HepG2 (cell line): ENCODE measurements around the gene ZFP69. TPM values are rescaled to one million over a fixed set of nuclear protein-coding genes. Genes with fewer than 3 reads are reported as not detected.

Source experiments
- ATAC-seq: fragments of 200-7000 bp; cut with Tn5 transposase; 3 replicates; pipeline ENCODE4 v1.9.1; 2020; ENCODE audit warnings: mild to moderate bottlenecking, moderate library complexity
- BruUV-seq: library from RNA; stranded (reverse); fragments of 400-500 nt; replicated peaks from 2 replicates; lab custom pipeline; 2021; lab: Mats Ljungman, UMichigan
- CTCF ChIA-PET: fragments of 300-600 bp; formaldehyde crosslinking; extraction: SDS; loops from one replicate; lab custom pipeline; 2021; ENCODE audit warnings: low total read pairs, inconsistent platforms, low intra/inter-chr PET ratio; lab: Yijun Ruan, JAX
- POLR2A ChIA-PET: fragments of 350-600 bp; sonication (Branson Sonifier 250); formaldehyde crosslinking; loops from one replicate; lab custom pipeline; 2020; ENCODE audit warnings: antibody characterized with exemption, inconsistent platforms; lab: Yijun Ruan, JAX
- DNase-seq: peaks from one replicate; pipeline ENCODE4 v3.0.0-alpha.2; 2015; ENCODE audit warnings: low spot score
- FAIRE-seq: peaks from 3 replicates; lab custom pipeline; 2011; peaks lifted over from hg19 to GRCh38; lab: Jason Lieb, UNC
- H2AFZ ChIP-seq: one replicate; pipeline ENCODE4 v1.6.1; 2011; ENCODE audit warnings: low read length, inconsistent platforms
- H3K27ac ChIP-seq: fragments of 300-600 bp; 3 replicates; pipeline ENCODE4 v1.8.0; 2011; ENCODE audit warnings: mixed run types, mild to moderate bottlenecking, mixed read lengths, low read length, inconsistent platforms; ENCODE audit not compliant: insufficient read depth; ENCODE audit errors: extremely low read length
- H3K27me3 ChIP-seq, 2 experiments: fragments of 200-600 bp in 1 of 2; 2 replicates in 1 of 2; 3 replicates in 1 of 2; pipeline versions ENCODE4 v1.6.0 to v1.8.0; 2011; ENCODE audit warnings: low read length in 2 of 2, mild to moderate bottlenecking in 2 of 2, moderate library complexity in 2 of 2, inconsistent platforms in 1 of 2; ENCODE audit not compliant: insufficient read depth in 2 of 2, control insufficient read depth in 1 of 2
- H3K36me3 ChIP-seq, 2 experiments: fragments of 200-600 bp in 1 of 2; replicated peaks in 1 of 2; 2 replicates in 1 of 2; 3 replicates in 1 of 2; pipeline versions ENCODE4 v1.5.1 to v1.8.0; 2011; ENCODE audit warnings: low read length in 2 of 2, inconsistent platforms in 1 of 2; ENCODE audit not compliant: insufficient read depth in 2 of 2, control insufficient read depth in 1 of 2
- H3K4me1 ChIP-seq: 2 replicates; pipeline ENCODE4 v1.5.1; 2012; ENCODE audit warnings: low read length, inconsistent platforms; ENCODE audit not compliant: insufficient read depth
- H3K4me2 ChIP-seq: 2 replicates; pipeline ENCODE4 v1.6.0; 2011; ENCODE audit warnings: low read depth, low read length, inconsistent platforms
- H3K4me3 ChIP-seq, 3 experiments: fragments of 200-600 bp in 1 of 3; sonication (generic), shearing (Covaris generic) in 1 of 3; replicated peaks in 1 of 3; 2 replicates each; pipeline ENCODE4 v1.5.1; 2011 to 2016; ENCODE audit warnings: low read length in 3 of 3, inconsistent platforms in 2 of 3, low read depth in 2 of 3, mild to moderate bottlenecking in 2 of 3, control low read depth in 1 of 3, mixed read lengths in 1 of 3; ENCODE audit not compliant: insufficient read depth in 1 of 3
- H3K79me2 ChIP-seq: one replicate; pipeline ENCODE4 v1.6.1; 2011; ENCODE audit warnings: low read length, inconsistent platforms; ENCODE audit not compliant: insufficient read depth
- H3K9ac ChIP-seq: 2 replicates; pipeline ENCODE4 v1.6.0; 2011; ENCODE audit warnings: mild to moderate bottlenecking, low read depth, low read length, inconsistent platforms; ENCODE audit not compliant: insufficient read depth
- H3K9me3 ChIP-seq: 2 replicates; pipeline ENCODE4 v1.5.1; 2012; ENCODE audit warnings: mild to moderate bottlenecking, low read length
- H4K20me1 ChIP-seq: 2 replicates; pipeline ENCODE4 v1.6.0; 2011; ENCODE audit warnings: inconsistent platforms, mild to moderate bottlenecking, low read length, moderate library complexity; ENCODE audit not compliant: insufficient read depth
- ATF4 ChIP-seq, 2 experiments: fragments of 450-650 bp in 1 of 2; sonication (generic) in 1 of 2; formaldehyde crosslinking; IDR thresholded peaks; 2 replicates each; pipeline versions ENCODE4 v1.5.0 to v1.8.0; 2020 to 2022; ENCODE audit warnings: mild to moderate bottlenecking in 1 of 2, missing genetic modification reagents in 1 of 2
- ATF7 ChIP-seq, 2 experiments: fragments of 450-650 bp in 1 of 2; sonication (generic) in 1 of 2; formaldehyde crosslinking in 1 of 2; IDR thresholded peaks; 2 replicates each; pipeline versions ENCODE4 v1.4.0 to v1.6.1; 2016 to 2020; ENCODE audit warnings: antibody characterized with exemption in 1 of 2, mild to moderate bottlenecking in 1 of 2, missing genetic modification reagents in 1 of 2
- FOXM1 ChIP-seq: sonication (generic); formaldehyde crosslinking; IDR thresholded peaks from 2 replicates; pipeline ENCODE4 v1.5.0; 2020; ENCODE audit warnings: missing genetic modification reagents
- HNF1B ChIP-seq: sonication (generic); formaldehyde crosslinking; IDR thresholded peaks from 2 replicates; pipeline ENCODE4 v1.5.1; 2020; ENCODE audit warnings: mild to moderate bottlenecking, moderate library complexity, missing genetic modification reagents
- MIXL1 ChIP-seq: IDR thresholded peaks from 2 replicates; pipeline ENCODE4 v1.6.1; 2016
- PRMT3 ChIP-seq: sonication (generic); formaldehyde crosslinking; IDR thresholded peaks from 2 replicates; pipeline ENCODE4 v1.8.1; 2022; ENCODE audit warnings: low read depth, mild to moderate bottlenecking, moderate library complexity, missing genetic modification reagents, borderline replicate concordance
- RFX5 ChIP-seq: IDR thresholded peaks from 2 replicates; pipeline ENCODE4 v1.6.1; 2011; ENCODE audit warnings: low read depth, low read length, improper control_type of control experiment
- SMAD1 ChIP-seq: sonication (generic); formaldehyde crosslinking; IDR thresholded peaks from 2 replicates; pipeline ENCODE4 v1.4.0; 2020; ENCODE audit warnings: missing genetic modification reagents, low read depth, mild to moderate bottlenecking, borderline replicate concordance
- TMF1 ChIP-seq: sonication (generic); formaldehyde crosslinking; IDR thresholded peaks from 2 replicates; pipeline ENCODE4 v1.8.1; 2022; ENCODE audit warnings: low read depth, missing genetic modification reagents
- ZC3H4 ChIP-seq: sonication (generic); formaldehyde crosslinking; IDR thresholded peaks from 2 replicates; pipeline ENCODE4 v1.4.0; 2020; ENCODE audit warnings: missing genetic modification reagents, borderline replicate concordance
- ZNF224 ChIP-seq: sonication (generic); formaldehyde crosslinking; IDR thresholded peaks from 2 replicates; pipeline ENCODE4 v1.5.0; 2020; ENCODE audit warnings: mild to moderate bottlenecking, missing genetic modification reagents
- ZNF496 ChIP-seq: sonication (generic); formaldehyde crosslinking; IDR thresholded peaks from 2 replicates; pipeline ENCODE4 v1.8.1; 2023; ENCODE audit warnings: mild to moderate bottlenecking, moderate library complexity, missing genetic modification reagents; ENCODE audit not compliant: insufficient replicate concordance
- ZNF616 ChIP-seq: sonication (generic); formaldehyde crosslinking; IDR thresholded peaks from 2 replicates; pipeline ENCODE4 v1.5.0; 2020; ENCODE audit warnings: low read depth, mild to moderate bottlenecking, missing genetic modification reagents
- WGBS: methylation state at CpG from one replicate; pipeline ENCODE4 v1.1.6; 2017; ENCODE audit warnings: low lambda C conversion rate; 5-methylcytosine and 5-hydroxymethylcytosine counted together
- in situ Hi-C: cut with HindIII; loops from 2 replicates; pipeline ENCODE4 v1.10.0; 2017; ENCODE audit warnings: low pct_unique_long_range_greater_than_20kb; ENCODE audit not compliant: extremely low pct_ligation_motif_present
- intact Hi-C: fragments of 100-400 bp; cut with micrococcal nuclease; formaldehyde crosslinking; loops from one replicate; pipeline ENCODE4 v1.10.0; 2022; ENCODE audit not compliant: unreplicated experiment
- polyA plus RNA-seq, 8 experiments: library from polyadenylated mRNA; depleted of rRNA in 3 of 8; stranded (reverse) in 7 of 8; unstranded in 1 of 8; fragments of >200 nt; fragmentation: Illumina TruSeq in 4 of 8; extraction: Trizol in 4 of 8; gene quantifications; 2 replicates each; pipeline versions ENCODE4 v1.2.1 to v1.2.3, GENCODE V29; 2011 to 2016; ENCODE audit warnings: low read depth in 4 of 8, missing spikeins in 1 of 8, mixed read lengths in 1 of 8; ENCODE audit not compliant: insufficient read depth in 1 of 8
- total RNA-seq, 5 experiments: library from RNA; depleted of rRNA; stranded (reverse); fragments of >200 nt; fragmentation: Illumina TruSeq; extraction: Trizol; gene quantifications; 2 replicates each; pipeline ENCODE4 v1.2.3, GENCODE V29; 2016; ENCODE audit warnings: low read depth in 1 of 5

ZFP69 gene
- total and polyA plus RNA-seq, 2 of the 13 experiments (the other 11 are each of a cell fraction or from before 2014, with no cell fraction given) = 2.6 to 5.6 TPM

GRCh38 chr1:40507973-40508372, 30.9 kb downstream of the ZFP69 start:
- Histone ChIP-seq H4K20me1 (no peaks in the 10 kb centered on the region), H3K27me3 (no peaks in the 10 kb centered on the region; a peak in 1 of 5 replicates), H3K4me3 (peak overlapping the region; percentile 70 to 79 (median 70)), H3K9ac (peak overlapping the region; percentile 89), H3K79me2 (peaks cover 39% of the 10 kb centered on the region), H2AFZ (peak overlapping the region; percentile 47)
- ATAC-seq = no peak
- FAIRE-seq = no peak
- ChIA-PET POLR2A (interaction anchor here (0.6 to 2.6 kb wide), 4 partner anchors 9 to 58 kb away, joined by 3 to 27 read pairs (median 4); partner anchors contain the start of genes ZFP69B and ZNF684), CTCF (no interaction called here)
- TSS peak; percentile 85 for BruUV-seq
- 52% methylated on average over 6 of the region's 6 CpGs for WGBS
- intact Hi-C loops = no loop called here
- no peak for TF ChIP-seq SMAD1
- TF ChIP-seq ZNF224 (CRISPR knock-in tag) = 0 out of 2 replicates have a peak, but pooled peaks have one; percentile 0
- 0 out of 2 replicates have a peak, but pooled peaks have one; percentile 4 for TF ChIP-seq TMF1 (CRISPR knock-in tag)
- TF ChIP-seq, all 625 proteins: peak for 2
- peak overlapping the region; percentile 76 for H3K27ac ChIP-seq
- in situ Hi-C loops = no loop called here
- H3K4me2 ChIP-seq = peak overlapping the region; percentile 89
- H3K9me3 ChIP-seq = no peaks in the 10 kb centered on the region
- no peak for DNase-seq
- peaks cover 0 to 4% of the 10 kb centered on the region in 2 experiments; a peak in 2 of 5 replicates for H3K36me3 ChIP-seq
- peaks cover 18% of the 10 kb centered on the region for H3K4me1 ChIP-seq

- 1% methylated on average over 29 of the region's 76 CpGs for WGBS
- no peak for FAIRE-seq
- Histone ChIP-seq H3K36me3 (peaks cover 0 to 4% of the 10 kb centered on the region in 2 experiments; a peak in 2 of 5 replicates), H3K9ac (peak within 1 kb of the TSS; percentile 89), H3K79me2 (peaks cover 36% of the 10 kb centered on the region), H2AFZ (peak within 1 kb of the TSS; percentile 80), H3K4me3 (peak within 1 kb of the TSS; percentile 70 to 79 (median 70)), H3K9me3 (no peaks in the 10 kb centered on the region), H3K4me2 (peak within 1 kb of the TSS; percentile 89), H4K20me1 (no peaks in the 10 kb centered on the region), H3K27ac (peak within 1 kb of the TSS; percentile 76), H3K27me3 (no peaks in the 10 kb centered on the region; a peak in 1 of 5 replicates), H3K4me1 (peaks cover 18% of the 10 kb centered on the region)
- peak; percentile 58 for DNase-seq
- ChIA-PET POLR2A (interaction anchor here (0.6 to 2.6 kb wide), 5 partner anchors 8 to 88 kb away, joined by 3 to 27 read pairs (median 4); partner anchors contain the start of genes ZFP69B and ZNF684), CTCF (no interaction called here)
- BruUV-seq = TSS peak; percentile 77
- intact Hi-C loops = no loop called here
- ATAC-seq = peak; percentile 98
- in situ Hi-C loops = no loop called here
- TF ChIP-seq ATF7 (IDR thresholded peaks at IDR 0.05) (no peak), ATF7 (CRISPR knock-in tag; IDR thresholded peaks at IDR 0.05) (no peak), MIXL1 (CRISPR knock-in tag) (peak; percentile 12; the same call in 1 of the 2 replicates), ATF4 (CRISPR knock-in tag; IDR thresholded peaks at IDR 0.05) (no peak), ZNF616 (CRISPR knock-in tag) (no peak), ZNF496 (CRISPR knock-in tag) (no peak), PRMT3 (CRISPR knock-in tag) (no peak), ZC3H4 (CRISPR knock-in tag) (no peak), HNF1B (CRISPR knock-in tag) (peak; percentile 81), RFX5 (no peak), FOXM1 (no peak; the same call in 1 of the 2 replicates)
Observed at GRCh38 chr1:40508375-40509341, 31.6 kb downstream of the ZFP69 start, which contains the start of gene EXO5. Gene EXO5 (plus strand): TSS chr1:40508767. CDS start chr1:40514545, 5,778 bp downstream.
